HG02623 (cell line): ENCODE data around the gene MYCBPAP.

Experiments used
- ATAC-seq: cut with Tn5 transposase; IDR thresholded peaks from one replicate; pipeline ENCODE4 v1.9.1; 2021; ENCODE audit warnings: moderate library complexity; ENCODE audit not compliant: unreplicated experiment

The MYCBPAP gene

DNA sequence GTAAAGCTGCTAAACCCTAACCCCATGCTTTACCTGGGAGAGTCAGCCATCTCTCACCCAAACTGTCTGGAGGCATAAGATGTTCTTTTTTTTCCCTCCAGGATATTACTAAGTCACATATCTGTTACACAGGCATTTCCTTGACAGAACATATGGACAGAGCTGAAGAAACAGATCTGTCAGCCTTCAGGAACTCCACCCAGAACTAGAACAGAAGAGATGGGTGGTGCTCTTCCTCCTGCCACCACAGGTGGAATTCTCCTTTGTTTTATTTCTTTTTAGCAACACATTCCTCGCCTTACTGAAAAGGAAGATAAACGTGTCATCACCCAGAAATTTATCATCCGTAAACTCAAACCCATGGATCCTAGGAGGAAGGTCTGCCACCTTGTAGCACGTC lies 8.8 kb downstream of the MYCBPAP start:
- ATAC-seq: no peak

DNA sequence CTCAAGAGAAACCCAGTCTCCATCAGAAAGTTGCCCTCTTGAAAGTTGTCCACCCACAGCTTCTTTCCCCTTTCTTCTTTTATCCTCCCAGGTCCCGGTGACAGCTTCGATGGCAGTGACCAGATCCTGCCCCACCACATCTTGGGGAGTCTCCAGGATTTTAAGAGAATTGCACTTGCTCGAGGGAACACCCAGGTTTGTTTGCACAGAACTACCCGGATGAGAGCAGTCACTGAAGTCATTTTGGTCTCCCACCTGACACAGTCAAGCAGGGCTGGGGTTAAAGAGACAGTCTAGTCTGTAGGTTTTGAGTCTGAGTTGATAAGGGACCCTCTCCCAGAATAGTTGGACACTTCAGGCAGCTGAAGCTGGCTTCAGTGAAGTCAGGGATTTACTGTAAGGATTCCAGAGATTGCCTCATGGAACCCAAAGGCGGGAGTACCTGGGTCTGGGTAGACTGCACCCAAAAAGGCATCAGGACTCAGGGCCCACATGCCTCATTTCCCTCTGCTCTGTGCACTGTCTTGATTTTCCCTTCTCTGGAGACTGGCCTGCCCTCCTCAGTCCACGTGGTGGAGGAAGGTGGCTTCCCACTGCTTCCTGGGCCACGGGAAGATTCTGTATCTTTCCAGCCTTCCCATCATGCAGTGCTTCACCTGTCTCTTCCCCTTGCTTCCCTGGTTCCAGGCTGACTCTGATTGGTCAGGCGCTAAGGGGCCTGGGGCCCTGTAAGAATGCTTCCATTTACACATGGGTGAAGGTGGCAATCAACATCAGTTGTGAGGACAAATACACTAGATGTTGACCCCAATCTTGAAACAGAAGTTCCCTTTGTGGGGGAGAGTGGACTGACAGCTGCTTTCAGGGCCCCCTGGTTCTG lies 9.5 kb downstream of the MYCBPAP start:
- ATAC-seq: no peak

GRCh38 chr17:50518384-50519023 lies 10.3 kb downstream of the MYCBPAP start:
- ATAC-seq: no peak

GRCh38 chr17:50519141-50519834 lies 11.0 kb downstream of the MYCBPAP start:
- ATAC-seq: no peak

GRCh38 chr17:50520483-50520882 lies 12.2 kb downstream of the MYCBPAP start:
- no peak for ATAC-seq

GRCh38 chr17:50521514-50521913 lies 13.3 kb downstream of the MYCBPAP start:
- no peak for ATAC-seq

- ATAC-seq: no peak
These were observed 14.5 kb downstream of the MYCBPAP start for GRCh38 chr17:50522766-50523165.

DNA sequence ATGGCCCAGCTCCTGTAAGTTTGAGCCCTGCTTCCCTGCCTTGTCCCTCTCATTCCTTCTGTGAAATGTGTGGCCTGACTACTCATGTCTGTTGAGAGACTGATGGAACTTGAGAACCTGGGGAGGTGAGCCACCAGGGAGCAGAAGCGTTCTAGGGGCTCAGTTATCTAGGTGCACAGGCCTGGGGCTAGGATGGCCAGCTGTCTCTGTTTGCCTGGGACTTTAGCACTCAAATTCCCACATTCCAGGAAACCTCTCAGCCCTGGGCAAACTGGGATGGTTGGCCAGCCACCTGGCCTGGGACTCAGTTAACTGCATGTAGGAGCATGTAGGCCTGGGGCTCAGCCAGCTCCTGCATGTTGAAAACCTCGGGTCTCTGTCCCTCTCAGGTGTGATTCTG lies 15.0 kb downstream of the MYCBPAP start:
- no peak for ATAC-seq

DNA sequence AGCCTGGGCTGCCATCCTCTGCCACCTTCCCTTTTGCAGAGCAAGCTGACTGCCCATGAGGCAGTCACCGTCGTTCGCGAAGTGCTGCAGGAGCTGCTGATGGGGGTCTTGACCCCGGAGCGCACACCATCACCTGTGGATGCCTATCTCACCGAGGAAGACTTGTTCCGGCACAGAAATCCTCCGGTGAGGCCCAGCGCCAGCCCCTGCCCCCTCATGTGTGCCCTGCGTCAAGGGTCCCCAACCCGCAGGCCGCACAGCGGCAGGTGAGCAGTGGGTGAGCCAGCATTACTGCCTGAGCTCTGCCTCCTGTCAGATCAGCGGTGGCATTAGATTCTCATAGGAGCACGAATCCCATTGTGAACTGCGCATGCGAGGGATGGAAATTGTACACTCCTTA lies 16.6 kb downstream of the MYCBPAP start:
- no peak for ATAC-seq

- ATAC-seq: no peak
These were observed 19.0 kb downstream of the MYCBPAP start for GRCh38 chr17:50527155-50527762.

DNA sequence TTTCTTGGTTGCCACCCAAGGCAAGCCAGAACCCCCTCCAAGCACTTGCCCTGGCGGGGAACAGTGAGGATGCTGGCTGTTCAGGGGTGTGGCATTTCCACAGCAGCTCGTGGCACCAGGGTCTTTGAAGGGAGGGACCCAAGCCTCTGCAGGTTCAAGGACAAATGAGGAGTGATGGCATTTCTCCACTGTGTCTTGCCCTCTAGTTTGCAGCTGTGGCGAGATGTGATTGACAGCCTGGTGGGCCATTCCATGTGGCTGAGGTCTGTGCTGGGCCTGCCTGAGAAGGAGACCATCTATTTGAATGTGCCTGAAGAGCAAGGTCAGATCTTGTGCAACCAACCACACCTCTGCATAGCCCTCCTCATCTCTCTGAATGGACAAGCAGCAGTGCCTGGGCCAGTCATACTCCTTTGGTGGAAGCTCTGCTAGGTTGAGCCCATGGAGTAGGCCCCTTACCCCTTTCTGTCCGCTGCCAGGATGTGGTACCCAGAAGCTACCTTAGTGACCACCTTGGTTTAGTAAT lies 19.8 kb downstream of the MYCBPAP start:
- ATAC-seq: no peak

DNA sequence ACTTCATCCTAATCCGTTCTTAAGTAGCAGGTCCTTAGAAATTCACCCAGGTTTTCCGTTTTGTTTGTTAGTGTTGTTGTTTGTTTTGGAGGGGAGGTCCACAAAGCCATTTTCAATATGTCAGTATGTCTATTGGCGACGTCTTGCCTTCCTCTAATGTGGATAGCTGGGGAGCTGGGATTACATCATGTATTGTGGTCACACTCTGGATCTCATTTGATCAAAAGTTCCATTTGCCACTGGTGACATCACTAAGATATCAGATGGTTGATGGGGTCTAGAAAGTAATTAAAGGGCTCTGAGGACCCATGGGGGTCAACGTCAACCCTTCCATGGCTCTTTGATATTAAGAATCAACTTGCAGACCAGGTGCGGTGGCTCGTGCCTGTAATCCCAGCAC lies 21.6 kb downstream of the MYCBPAP start:
- no peak for ATAC-seq

DNA sequence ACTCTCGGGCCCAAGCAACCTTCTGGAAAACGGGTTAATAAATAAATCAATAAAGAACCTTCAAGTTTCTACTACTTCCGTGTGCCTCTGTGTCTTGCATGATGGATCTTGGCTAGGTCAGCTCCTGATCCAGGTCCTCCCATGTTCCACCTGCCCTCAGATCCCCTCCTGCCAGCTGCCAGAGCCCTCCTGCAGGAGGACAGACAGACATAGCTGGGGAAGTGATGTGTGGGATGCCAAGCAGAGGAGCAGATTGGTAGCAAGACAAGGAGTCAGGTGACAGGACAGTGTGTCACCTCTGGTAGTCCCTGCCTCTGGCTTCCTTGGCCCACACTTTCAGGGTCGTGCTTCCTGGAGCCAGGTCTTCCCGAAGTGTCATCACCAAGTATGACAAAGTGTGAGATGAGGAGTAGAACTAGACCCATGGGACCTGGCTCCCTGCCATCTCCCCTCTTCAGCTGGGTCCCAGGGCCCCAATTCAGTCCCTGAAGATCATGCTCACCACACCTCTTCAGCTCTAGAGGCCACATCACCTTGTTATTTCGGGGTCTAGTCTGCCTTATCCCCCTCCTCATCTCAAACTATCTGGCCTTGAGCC lies 23.3 kb downstream of the MYCBPAP start:
- ATAC-seq: no peak

GRCh38 chr17:50532452-50533024 lies 24.3 kb downstream of the MYCBPAP start, which contains the start of gene EPN3:
Gene EPN3, plus strand, starts transcription at chr17:50532735. Its CDS starts 3,822 bp downstream, at chr17:50536557.
- ATAC-seq: no peak

DNA sequence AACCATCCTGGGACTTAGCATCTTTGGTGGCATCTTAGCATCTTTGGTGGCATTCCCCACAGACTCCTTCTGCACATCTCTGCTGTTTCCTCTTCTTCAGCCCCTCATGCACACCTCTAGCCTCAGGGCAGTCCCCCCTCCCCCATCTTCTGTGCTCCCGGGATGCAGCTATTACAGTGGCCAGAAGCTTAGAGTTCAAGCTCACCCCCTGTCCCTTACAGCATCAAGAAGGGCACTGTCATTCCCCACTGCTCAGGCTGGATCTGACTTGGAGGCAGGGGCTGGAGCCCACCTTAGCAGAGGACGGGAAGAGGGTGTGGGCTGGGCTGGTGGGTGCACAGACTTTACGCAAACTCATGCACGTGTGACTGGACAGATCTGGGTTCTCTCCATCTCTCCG lies 24.9 kb downstream of the MYCBPAP start:
- no peak for ATAC-seq

DNA sequence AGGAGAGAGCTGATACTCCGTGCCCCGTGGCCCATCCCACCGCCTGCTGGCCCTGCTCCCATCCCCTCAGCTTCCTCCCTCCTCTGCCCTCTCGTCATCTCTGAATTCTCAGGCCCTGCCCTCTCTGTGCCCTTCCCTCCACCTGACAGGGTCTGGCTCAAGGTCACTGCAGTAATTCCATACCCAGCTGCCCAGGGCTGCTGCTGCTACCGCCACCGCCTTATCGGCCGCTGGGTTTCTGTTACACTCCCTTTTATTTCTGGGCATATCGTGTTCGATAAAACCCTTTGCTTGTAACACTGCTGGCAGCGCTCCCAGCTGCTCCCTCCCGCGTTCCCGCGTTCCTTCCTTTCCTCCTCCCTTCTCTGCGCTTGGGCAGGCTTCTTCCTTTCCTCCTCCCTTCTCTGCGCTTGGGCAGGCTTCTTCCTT lies 25.5 kb downstream of the MYCBPAP start:
- no peak for ATAC-seq

DNA sequence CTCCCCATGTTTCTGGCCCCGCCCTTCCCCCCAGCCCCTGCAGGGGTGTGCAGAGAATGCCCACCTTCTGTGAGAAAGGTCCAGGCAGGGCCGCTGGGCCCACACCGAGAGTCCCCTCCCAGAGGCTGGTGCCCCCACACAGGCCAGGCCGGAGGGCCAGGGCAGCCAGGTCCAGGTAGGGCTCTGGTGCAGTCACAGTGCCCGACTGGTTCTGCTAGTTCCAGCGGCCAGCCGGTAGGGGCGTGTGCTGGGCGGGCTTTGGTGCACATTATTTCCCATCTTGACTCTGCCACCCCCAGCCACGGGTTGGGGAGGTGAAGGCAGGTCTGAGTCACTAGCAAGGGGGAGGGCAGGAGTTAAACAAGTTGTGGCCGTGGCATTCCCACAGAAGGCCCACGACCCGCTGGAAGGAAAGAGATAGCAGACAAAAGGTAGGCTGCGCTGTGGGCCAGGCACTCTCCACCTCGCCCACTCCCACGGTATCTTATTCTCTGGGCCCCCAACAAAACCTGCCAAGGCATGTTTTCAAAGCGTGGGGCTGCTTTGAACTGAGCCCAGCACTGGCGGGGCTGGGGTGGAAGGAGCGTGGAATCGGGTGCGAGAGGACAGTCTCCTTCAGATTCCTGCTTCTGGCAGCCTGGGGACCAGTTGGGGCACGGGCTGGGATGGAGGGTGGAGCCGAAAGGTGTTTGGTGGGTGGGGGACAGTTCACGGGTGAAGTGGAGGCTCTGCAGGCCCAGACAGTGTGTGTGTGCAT lies 26.2 kb downstream of the MYCBPAP start:
- ATAC-seq: no peak

GRCh38 chr17:50534979-50535326 lies 26.7 kb downstream of the MYCBPAP start:
- no peak for ATAC-seq

DNA sequence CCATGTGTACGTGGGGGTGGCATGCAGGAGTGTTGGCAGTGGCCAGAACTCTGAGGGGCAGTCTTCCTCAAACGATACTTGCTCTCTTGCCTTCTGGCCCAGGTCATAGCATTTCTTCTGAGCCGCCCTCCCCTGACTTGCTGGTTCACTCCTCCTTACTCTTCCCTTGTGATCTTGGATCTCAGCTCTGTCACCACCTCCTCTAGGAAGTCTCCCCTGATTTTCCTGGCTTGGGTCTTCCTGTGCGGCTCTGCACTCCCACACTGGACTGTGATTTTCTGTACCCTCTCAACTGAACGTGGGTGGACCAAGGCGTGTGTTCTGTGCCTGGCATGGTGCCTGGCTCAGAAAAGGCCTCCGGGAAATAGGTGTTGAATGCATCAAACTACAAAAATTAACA lies 27.2 kb downstream of the MYCBPAP start:
- no peak for ATAC-seq
